ENCODE results near the gene GOLGA6L7.
"Not testable (repeated sequence)": the region's sequence is repeated elsewhere in the genome, so short reads cannot be mapped to it uniquely, and the experiment has no call there.

The GOLGA6L7 gene

GRCh38 chr15:28844147-28844546, 4.3 kb downstream of the GOLGA6L7 start:
- not testable (repeated sequence) for DNase-seq (ENCODE audit: low read depth in 2 of 2)

GRCh38 chr15:28843520-28843919, 4.9 kb downstream of the GOLGA6L7 start:
- not testable (repeated sequence) for DNase-seq (ENCODE audit: low read depth in 2 of 2)

- DNase-seq (ENCODE audit: low read depth in 2 of 2) = not testable (repeated sequence)
Observed at GRCh38 chr15:28842210-28842609, 6.2 kb downstream of the GOLGA6L7 start.

GRCh38 chr15:28840285-28840684, 8.2 kb downstream of the GOLGA6L7 start:
- not testable (repeated sequence) for DNase-seq (ENCODE audit: low read depth in 2 of 2)

GRCh38 chr15:28834957-28835585, 13.4 kb downstream of the GOLGA6L7 start:
- DNase-seq (ENCODE audit: low read depth in 2 of 2) = not testable (repeated sequence)

DNA sequence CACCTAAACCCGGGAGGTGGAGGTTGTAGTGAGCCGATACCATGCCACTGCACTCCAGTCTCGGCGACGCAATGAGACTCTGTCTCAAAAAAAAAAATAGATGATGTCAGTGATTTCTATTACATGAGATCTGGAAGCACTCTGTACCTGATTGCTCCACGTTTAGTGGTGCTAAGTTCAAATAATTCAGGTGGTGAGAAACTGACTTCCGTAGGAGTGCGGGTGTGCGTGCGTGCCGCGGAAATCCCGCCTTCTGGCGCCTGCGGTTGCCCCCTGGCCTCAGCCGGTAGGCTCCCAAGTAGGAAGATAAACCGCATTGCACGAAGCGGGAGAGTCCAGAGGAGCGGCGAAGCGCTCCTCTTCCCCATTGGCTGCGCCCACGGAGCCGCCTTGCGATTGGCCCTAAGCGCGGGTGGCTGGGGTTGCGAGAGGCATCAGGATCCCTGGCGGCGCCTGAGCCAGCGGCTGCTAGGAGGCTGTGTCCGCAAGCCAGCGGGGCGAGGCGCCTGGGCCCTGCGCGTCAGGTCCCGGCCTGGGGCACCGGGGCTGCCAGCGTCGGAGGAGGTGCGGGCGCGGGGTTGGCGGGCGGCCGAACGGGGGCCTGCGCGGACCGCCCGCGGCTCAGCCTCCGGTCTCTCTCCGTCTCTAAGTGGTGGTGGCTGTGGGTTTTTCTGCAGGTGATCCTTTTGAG, 16.4 kb downstream of the GOLGA6L7 start:
- peak in 1 of 2 donors; percentile 47 for DNase-seq (ENCODE audit: low read depth in 2 of 2)

GRCh38 chr15:28821420-28821819, 27.0 kb downstream of the GOLGA6L7 start:
- DNase-seq (ENCODE audit: low read depth in 2 of 2) = not testable (repeated sequence)

- DNase-seq (ENCODE audit: low read depth in 2 of 2) = not testable (repeated sequence)
Observed at GRCh38 chr15:28819930-28820295, 28.5 kb downstream of the GOLGA6L7 start.

DNA sequence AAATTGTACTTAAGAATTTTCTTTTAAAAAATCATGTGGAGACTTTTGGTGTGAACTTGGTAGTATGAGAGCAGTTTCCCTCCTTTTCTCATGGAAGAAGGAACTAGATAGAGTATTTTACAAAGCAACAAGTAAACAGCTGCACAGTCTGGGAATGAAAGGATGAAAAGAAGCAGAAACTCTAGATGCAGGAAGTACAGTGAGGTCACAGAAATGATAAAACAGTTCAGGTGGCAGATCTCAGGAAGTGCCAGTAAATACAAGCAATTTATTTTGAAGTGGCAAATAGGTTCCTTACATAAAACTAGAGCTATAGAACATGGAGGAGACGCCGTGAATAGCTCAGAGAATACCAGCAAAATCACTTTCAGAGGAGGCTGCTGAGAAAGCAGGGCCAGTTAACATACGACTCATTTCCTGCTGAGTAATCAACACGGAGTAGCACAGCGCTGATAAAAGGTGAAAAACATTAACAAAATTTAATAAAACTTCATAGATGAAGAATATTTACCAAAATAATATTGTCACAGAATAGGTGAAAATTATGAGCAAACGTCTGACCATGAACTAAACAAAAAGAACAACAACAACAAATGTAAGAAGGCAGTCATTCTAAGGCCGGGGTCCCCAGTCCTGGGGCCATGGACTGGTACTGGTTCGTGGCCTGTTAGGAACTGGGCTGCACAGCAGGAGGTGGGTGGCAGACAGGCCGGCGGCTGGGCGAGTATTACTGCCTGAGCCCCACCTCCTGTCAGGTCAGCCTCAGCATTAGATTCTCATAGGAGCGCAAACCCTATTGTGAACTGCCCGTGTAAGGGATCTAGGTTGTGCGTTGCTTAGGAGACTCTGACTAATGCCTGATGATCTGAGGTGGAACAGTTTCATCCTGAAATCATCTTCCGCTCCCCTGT, 29.2 kb downstream of the GOLGA6L7 start:
- not testable (repeated sequence) for DNase-seq (ENCODE audit: low read depth in 2 of 2)

DNA sequence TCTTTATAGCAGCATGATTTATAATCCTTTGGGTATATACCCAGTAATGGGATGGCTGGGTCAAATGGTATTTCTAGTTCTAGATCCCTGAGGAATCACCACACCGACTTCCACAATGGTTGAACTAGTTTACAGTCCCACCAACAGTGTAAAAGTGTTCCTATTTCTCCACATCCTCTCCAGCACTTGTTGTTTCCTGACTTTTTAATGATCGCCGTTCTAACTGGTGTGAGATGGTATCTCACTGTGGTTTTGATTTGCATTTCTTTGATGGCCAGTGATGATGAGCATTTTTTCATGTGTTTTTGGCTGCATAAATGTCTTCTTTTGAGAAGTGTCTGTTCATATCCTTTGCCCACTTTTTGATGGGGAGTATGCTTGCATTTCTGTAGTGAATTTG, 30.3 kb downstream of the GOLGA6L7 start:
- not testable (repeated sequence) for DNase-seq (ENCODE audit: low read depth in 2 of 2)

DNA sequence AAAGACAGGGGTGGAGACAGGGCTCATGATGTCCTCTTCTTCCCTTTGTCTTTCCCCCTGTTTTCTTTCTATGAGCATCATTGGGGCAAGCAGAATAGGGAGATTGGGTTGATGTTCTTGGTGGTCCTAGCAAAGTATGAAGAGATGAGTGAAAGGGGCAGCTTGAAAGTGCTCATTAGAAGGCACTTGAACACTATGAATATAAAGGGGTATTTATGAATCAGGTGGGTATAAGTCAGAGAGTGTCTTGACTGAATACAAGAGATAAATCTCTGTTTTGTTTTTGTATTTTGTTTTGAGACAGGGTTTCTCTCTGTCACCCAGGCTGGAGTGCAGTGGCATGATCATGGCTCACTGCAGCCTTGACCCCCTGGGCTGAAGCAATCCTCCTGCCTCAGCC, 34.4 kb downstream of the GOLGA6L7 start:
- not testable (repeated sequence) for DNase-seq (ENCODE audit: low read depth in 2 of 2)

GRCh38 chr15:28813392-28813791, 35.1 kb downstream of the GOLGA6L7 start:
- DNase-seq (ENCODE audit: low read depth in 2 of 2) = not testable (repeated sequence)

DNA sequence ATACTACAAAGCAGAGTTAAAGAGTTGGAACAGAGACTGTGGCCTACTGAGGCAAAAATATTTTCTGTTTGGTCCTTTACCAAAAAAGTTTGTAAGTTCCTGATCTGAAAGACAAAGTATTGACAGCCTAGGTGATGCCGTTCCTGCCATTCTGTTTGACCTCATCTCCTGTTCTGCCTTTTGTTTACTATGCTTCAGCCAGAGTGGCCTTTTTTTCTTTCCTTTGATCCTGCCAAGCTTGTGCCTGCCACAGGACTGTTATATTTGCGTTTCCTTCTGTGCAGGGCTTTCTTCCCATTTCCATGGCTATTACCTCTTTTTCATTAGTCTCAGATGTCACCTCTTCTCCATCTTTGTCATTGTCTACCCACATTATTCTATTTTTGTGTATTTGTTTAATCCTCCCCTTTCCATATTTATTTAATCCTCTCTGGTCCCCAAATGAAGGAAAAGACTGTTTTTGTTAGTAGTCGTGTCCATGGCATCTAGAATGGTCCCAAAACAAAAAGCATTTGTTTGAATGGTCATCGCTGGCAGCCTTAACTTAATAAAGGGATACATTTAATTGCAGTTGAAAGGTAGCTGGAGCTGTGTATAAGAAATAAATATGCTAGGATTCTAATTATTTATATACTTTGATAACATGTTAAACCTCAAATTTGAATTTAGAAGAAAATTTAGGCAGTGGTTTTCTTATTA, 36.4 kb downstream of the GOLGA6L7 start:
- not testable (repeated sequence) for DNase-seq (ENCODE audit: low read depth in 2 of 2)

DNA sequence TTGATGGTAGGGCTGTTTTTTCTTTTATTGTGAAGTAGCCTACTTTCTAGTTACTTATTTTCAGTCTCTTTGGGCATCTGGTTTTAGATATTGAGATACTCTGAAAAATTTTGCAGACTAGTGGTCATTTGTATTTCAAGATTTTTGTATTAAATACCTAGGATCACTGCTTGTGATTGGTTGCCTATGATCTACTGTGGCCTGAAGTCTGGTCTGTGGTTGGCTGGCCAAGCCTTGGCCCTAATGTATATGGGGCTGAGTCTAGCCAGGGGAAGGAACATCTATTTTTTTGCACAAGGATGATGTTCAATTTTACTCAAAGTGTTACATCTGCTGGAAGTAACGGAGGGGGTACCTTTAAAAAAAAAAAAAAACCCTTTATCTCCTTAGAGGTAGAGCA, 38.0 kb downstream of the GOLGA6L7 start:
- DNase-seq (ENCODE audit: low read depth in 2 of 2) = not testable (repeated sequence)

DNA sequence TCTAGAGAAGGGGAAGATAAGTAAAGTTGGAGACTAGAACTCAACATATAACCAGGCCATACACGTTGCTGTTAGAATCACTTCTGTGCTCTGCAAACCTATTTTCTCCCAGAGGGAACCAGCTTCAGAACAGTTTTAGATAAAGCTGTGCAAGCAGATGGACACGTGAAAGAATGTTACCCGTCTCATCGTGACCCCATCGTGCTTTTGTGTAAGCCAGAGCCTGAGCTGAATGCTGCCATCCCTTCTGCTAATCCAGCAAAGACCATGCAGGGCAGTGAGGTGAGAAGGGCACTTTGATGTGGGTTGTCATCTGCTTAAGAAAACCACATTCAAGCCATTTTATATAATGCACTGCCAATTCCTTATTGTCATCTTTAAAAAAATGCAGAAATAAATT, 40.3 kb downstream of the GOLGA6L7 start:
- DNase-seq (ENCODE audit: low read depth in 2 of 2) = not testable (repeated sequence)

GRCh38 chr15:28800366-28800765, 48.1 kb downstream of the GOLGA6L7 start:
- not testable (repeated sequence) for DNase-seq (ENCODE audit: low read depth in 2 of 2)

GRCh38 chr15:28798234-28798633, 50.2 kb downstream of the GOLGA6L7 start:
- not testable (repeated sequence) for DNase-seq (ENCODE audit: low read depth in 2 of 2)

DNA sequence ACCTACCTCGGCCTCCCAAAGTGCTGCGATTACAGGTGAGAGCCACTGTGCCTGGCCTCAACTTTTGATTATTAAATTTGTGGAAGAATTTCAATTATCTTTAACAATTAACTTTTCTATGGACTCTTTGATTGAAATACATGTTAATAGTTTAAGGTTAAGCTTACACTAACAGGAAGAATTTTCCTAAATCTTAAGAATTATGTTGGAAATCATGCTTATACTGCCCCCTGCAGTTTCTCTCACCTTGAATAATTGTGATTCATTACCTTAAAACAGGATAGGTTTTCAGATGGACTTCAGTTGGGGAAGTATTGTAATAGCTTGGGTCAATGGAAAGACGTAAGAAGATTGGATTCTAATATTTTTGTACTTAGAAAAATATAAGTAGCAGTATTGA, 54.2 kb downstream of the GOLGA6L7 start:
- not testable (repeated sequence) for DNase-seq (ENCODE audit: low read depth in 2 of 2)

Measured in stimulated activated CD4-positive, alpha-beta T cell treated with anti-CD3 and anti-CD28 coated beads, Interleukin-15, amount 100 ng/mL, for 48 hours (primary cell).